D721Med (cell line): ENCODE results near the gene GLUL.

Experiments used
- DNase-seq: peaks from one replicate; pipeline ENCODE4 v3.0.0; 2011; ENCODE audit warnings: low spot score; ENCODE audit not compliant: insufficient read length
- FAIRE-seq: peaks from 2 replicates; lab custom pipeline; 2011; peaks lifted over from hg19 to GRCh38; lab: Jason Lieb, UNC
- CTCF ChIP-seq: IDR thresholded peaks from 2 replicates; pipeline ENCODE4 v1.5.1; 2012; ENCODE audit warnings: mild to moderate bottlenecking, control low read depth; ENCODE audit not compliant: insufficient read depth; ENCODE audit errors: missing control alignments

The GLUL gene

GRCh38 chr1:182351790-182352364, 39.7 kb downstream of the GLUL start:
- no peak for DNase-seq
- no peak for TF ChIP-seq CTCF
- FAIRE-seq = no peak

- FAIRE-seq (no peak), DNase-seq (no peak)
- no peak for TF ChIP-seq CTCF
Observed at GRCh38 chr1:182350839-182351238, 40.8 kb downstream of the GLUL start.

GRCh38 chr1:182348961-182349747, 42.4 kb downstream of the GLUL start:
- no peak for FAIRE-seq
- no peak for TF ChIP-seq CTCF
- DNase-seq = no peak

GRCh38 chr1:182347019-182347418, 44.6 kb downstream of the GLUL start:
- no peak for FAIRE-seq
- no peak for DNase-seq
- TF ChIP-seq CTCF = no peak

GRCh38 chr1:182340233-182341058, 51.1 kb downstream of the GLUL start:
- DNase-seq (no peak), FAIRE-seq (no peak)
- TF ChIP-seq CTCF = no peak

- no peak for TF ChIP-seq CTCF
- DNase-seq (no peak), FAIRE-seq (no peak)
Observed at GRCh38 chr1:182339684-182340083, 51.9 kb downstream of the GLUL start.
